ENCODE results near the gene AIG1.

The AIG1 gene

GRCh38 chr6:143218233-143218632 lies 157.5 kb downstream of the AIG1 start:
- no peaks in the 10 kb centered on the region for H3K36me3 ChIP-seq (ENCODE audit: insufficient read depth, low read length)
- H2AFZ ChIP-seq (ENCODE audit: low read length) = no peak overlapping the region
- H3K9me3 ChIP-seq (ENCODE audit: low read length) = no peaks in the 10 kb centered on the region
- no peak overlapping the region for H3K27ac ChIP-seq (ENCODE audit: low read depth, low read length, poor library complexity, severe bottlenecking)
- no peak overlapping the region for H3K4me2 ChIP-seq (ENCODE audit: low read length)
- H3K27me3 ChIP-seq (ENCODE audit: insufficient read depth, low read length) = no peaks in the 10 kb centered on the region
- TF ChIP-seq CTCF (IDR thresholded peaks at IDR 0.05; ENCODE audit: low read length) (no peak), EZH2 (IDR thresholded peaks at IDR 0.05; ENCODE audit: borderline replicate concordance, low read length) (no peak)
- H3K9me2 ChIP-seq (ENCODE audit: low read depth, low read length) = no peaks in the 10 kb centered on the region
- H3F3A ChIP-seq (ENCODE audit: insufficient read depth, low read length) = no peaks in the 10 kb centered on the region
- no peak overlapping the region for H3K4me3 ChIP-seq (ENCODE audit: low read depth, low read length, poor library complexity, severe bottlenecking)
- H3K4me1 ChIP-seq (ENCODE audit: insufficient read depth, low read length, severe bottlenecking) = no peaks in the 10 kb centered on the region
- H4K20me1 ChIP-seq (ENCODE audit: insufficient read depth, low read length) = no peaks in the 10 kb centered on the region
- no peaks in the 10 kb centered on the region for H3K79me2 ChIP-seq (ENCODE audit: insufficient read depth, low read length)
- H3K9ac ChIP-seq (ENCODE audit: low read length) = no peak overlapping the region

- Histone ChIP-seq H3K4me2 (ENCODE audit: low read length) (no peak overlapping the region), H3K4me1 (ENCODE audit: insufficient read depth, low read length, severe bottlenecking) (no peaks in the 10 kb centered on the region), H3K9ac (ENCODE audit: low read length) (no peak overlapping the region), H3F3A (ENCODE audit: insufficient read depth, low read length) (no peaks in the 10 kb centered on the region), H3K36me3 (ENCODE audit: insufficient read depth, low read length) (no peaks in the 10 kb centered on the region), H3K27me3 (ENCODE audit: insufficient read depth, low read length) (no peaks in the 10 kb centered on the region), H3K9me3 (ENCODE audit: low read length) (no peaks in the 10 kb centered on the region), H2AFZ (ENCODE audit: low read length) (no peak overlapping the region), H4K20me1 (ENCODE audit: insufficient read depth, low read length) (no peaks in the 10 kb centered on the region), H3K4me3 (ENCODE audit: low read depth, low read length, poor library complexity, severe bottlenecking) (no peak overlapping the region), H3K79me2 (ENCODE audit: insufficient read depth, low read length) (no peaks in the 10 kb centered on the region), H3K9me2 (ENCODE audit: low read depth, low read length) (no peaks in the 10 kb centered on the region), H3K27ac (ENCODE audit: low read depth, low read length, poor library complexity, severe bottlenecking) (no peak overlapping the region)
- no peak for TF ChIP-seq CTCF (IDR thresholded peaks at IDR 0.05; ENCODE audit: low read length)
Measured at GRCh38 chr6:143221698-143222097, 161.0 kb downstream of the AIG1 start.

GRCh38 chr6:143222310-143222709 lies 161.6 kb downstream of the AIG1 start:
- H3K9me2 ChIP-seq (ENCODE audit: low read depth, low read length) = no peaks in the 10 kb centered on the region
- H3K27ac ChIP-seq (ENCODE audit: low read depth, low read length, poor library complexity, severe bottlenecking) = no peak overlapping the region
- no peaks in the 10 kb centered on the region for H3K9me3 ChIP-seq (ENCODE audit: low read length)
- TF ChIP-seq EZH2 (IDR thresholded peaks at IDR 0.05; ENCODE audit: borderline replicate concordance, low read length) = no peak
- TF ChIP-seq CTCF (IDR thresholded peaks at IDR 0.05; ENCODE audit: low read length) = no peak
- H3K27me3 ChIP-seq (ENCODE audit: insufficient read depth, low read length) = no peaks in the 10 kb centered on the region
- H3F3A ChIP-seq (ENCODE audit: insufficient read depth, low read length) = no peaks in the 10 kb centered on the region
- no peak overlapping the region for H2AFZ ChIP-seq (ENCODE audit: low read length)
- no peaks in the 10 kb centered on the region for H3K79me2 ChIP-seq (ENCODE audit: insufficient read depth, low read length)
- H3K36me3 ChIP-seq (ENCODE audit: insufficient read depth, low read length) = no peaks in the 10 kb centered on the region
- no peaks in the 10 kb centered on the region for H3K4me1 ChIP-seq (ENCODE audit: insufficient read depth, low read length, severe bottlenecking)
- no peaks in the 10 kb centered on the region for H4K20me1 ChIP-seq (ENCODE audit: insufficient read depth, low read length)
- no peak overlapping the region for H3K9ac ChIP-seq (ENCODE audit: low read length)
- H3K4me3 ChIP-seq (ENCODE audit: low read depth, low read length, poor library complexity, severe bottlenecking) = no peak overlapping the region
- no peak overlapping the region for H3K4me2 ChIP-seq (ENCODE audit: low read length)

Data from OCI-LY1 (cell line).